Loucy (cell line): ENCODE data around the gene ZNF195.
"Not testable (repeated sequence)": the region's sequence is repeated elsewhere in the genome, so short reads cannot be mapped to it uniquely, and the experiment has no call there.

Experiments used
- CTCF ChIP-seq: fragments of 200-600 bp; sonication (generic); conservative IDR thresholded peaks from 2 replicates; pipeline ENCODE4 v1.5.1; 2014; ENCODE audit warnings: mild to moderate bottlenecking, antibody characterized with exemption, low read length
- EZH2phosphoT487 ChIP-seq: fragments of 200-600 bp; IDR thresholded peaks from 2 replicates; pipeline ENCODE4 v1.6.1; 2018; ENCODE audit warnings: antibody characterized with exemption, mild to moderate bottlenecking, moderate library complexity, borderline replicate concordance

GRCh38 chr11:3420281-3421042 is 41.5 kb upstream of the ZNF195 start:
- not testable (repeated sequence) for TF ChIP-seq CTCF, EZH2phosphoT487
